ENCODE measurements around the gene ZMIZ2.
"Not testable (repeated sequence)": the region's sequence is repeated elsewhere in the genome, so short reads cannot be mapped to it uniquely, and the experiment has no call there.

The ZMIZ2 gene

DNA sequence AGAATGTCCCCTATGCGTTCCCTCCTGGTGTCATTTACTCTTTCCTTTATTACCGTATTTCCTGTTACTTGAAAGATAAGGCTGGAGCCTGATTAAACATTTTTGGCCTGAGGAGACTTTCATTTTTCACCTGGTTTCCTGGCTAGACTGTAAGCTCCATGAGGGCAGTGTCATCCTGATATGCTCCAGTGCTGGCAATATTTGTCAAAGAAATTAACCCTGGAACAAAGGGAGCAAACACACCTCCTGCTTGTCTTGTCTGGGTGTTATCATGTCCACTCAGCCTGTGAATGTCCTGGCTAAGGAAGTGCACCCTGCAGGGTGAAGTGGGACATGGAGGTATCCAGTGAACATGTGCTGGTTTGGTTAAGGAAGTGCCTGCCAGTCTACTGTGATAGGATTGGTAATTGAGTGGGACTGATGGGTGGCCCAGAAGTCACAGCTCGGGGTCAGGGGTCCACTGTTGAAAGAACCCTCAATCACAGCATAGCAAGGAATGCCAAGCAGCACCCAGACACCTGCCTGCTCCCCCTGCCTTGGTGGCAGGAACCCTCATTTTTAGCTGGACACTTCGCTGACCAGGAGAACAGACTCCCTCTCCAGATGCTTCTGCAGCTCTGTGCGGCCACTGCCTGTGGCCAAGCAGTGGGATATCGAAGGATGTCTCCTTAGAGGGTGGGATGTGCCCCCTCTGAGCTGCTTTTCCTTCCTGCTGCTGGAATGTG lies 26.9 kb downstream of the ZMIZ2 start:
- no peak for DNase-seq

DNA sequence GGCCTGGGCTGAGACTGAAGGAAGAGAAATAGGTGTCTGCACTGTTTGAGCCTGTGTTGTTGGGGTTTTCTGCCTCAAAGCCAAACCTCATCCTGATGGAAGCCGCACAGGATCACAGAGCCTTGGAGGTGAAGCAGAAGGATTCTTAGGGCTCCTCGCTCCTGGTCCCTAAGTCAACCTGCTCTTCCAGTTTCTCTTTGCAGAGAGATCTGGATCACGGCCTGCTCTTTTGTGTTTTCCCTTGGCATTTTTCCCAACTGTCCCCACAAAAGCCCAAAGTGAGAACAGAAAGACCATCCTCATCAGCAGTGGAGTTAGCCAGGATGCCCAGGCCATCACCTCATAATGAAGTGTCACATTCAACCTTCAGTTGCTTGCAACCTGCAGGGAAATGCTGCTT lies 27.6 kb downstream of the ZMIZ2 start:
- no peak for DNase-seq

DNA sequence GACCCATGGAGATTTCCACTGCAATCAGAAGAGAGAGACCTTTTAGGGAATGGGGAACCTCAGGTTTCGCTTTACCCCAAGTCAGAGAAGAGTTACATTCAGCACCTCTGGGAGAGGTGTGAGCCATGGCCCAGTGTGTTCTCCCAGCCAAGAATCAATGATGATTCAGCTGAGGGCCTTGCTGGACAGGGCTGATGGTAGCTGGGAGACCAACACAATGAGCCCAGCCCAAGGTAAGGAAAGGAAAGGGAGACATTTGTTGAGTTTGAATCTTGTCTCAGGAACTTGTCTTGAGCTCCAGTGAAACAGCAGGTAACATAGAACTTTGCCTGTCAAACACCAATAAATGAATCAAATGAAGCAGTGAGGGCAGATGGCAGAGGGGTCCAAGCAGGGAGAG lies 33.8 kb downstream of the ZMIZ2 start:
- no peak for DNase-seq

DNA sequence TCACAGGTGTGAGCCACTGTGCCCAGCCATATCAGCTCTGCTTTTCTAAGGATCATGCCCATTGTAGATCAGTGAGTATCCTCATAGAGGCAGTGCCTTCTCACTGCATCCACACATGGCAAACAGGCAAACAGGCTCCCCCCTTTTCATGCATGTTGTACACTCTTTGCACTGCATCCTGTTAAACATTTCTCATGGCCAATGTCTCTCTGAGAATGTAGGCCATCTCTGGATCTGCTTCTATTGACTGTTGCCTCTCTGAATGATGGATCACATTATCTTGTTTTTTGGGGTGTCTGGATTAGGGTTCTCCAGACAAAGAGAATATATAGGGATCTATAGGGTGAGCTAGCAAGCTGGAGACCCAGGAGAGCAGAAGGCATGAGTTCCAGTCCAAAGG lies 34.8 kb downstream of the ZMIZ2 start:
- no peak for DNase-seq

DNA sequence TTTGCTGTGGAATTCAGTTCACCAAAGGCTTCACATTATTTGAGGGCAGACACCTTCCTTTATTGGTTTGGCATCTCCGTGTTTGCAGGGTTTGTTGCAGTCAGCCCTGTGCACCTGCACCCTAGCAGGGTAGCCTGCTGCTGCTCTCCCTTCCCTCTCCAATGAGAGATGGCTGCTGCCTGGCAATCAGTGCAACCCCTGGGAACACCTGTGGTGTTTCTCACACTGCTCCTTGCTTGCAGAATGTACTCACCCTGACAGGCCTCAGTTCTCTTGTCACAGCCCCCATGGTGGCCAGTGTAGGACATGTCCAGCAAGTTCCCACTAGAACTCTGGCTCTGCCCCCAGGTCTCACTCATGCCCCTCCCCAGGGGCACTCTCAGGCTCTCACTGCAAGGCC lies 35.7 kb downstream of the ZMIZ2 start:
- no peak for DNase-seq

DNA sequence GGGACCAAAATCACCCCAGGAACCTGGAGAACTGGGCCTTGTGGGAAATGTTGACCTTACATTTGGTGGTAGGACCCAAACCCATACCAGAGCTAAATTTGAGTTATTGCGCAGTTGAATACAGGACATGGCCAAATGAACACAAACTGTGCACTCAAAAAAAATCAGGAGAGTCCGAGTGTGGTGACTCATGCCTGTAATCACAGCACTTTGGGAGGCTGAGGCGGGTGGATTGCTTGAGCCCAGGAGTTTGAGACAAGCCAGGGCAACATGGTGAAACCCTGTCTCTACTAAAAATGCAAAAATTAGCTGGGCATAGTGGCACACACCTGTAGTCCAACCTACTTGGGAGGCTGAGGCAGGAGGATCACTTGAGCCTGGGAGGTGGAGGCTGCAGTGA lies 36.6 kb downstream of the ZMIZ2 start:
- DNase-seq, result not testable (repeated sequence)

DNA sequence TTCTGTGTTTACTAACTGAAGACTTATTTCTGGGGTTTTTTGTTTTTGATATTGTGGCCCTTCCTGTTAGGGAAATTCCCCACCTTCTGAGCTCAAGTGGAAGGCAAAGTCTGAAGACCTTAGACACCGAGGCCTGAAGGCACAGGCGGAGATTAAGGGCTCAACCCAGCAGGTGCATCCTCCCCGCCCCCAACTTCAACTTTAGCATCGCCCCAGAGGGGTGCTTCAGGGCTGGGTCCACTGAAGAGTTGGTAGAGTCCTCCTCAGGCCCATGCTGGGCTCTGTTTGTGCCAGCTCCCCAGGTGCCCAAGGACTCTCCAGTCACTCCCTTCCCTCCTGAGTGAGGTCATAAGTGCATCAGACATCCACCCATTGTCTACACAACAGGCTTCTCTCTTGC lies 38.4 kb downstream of the ZMIZ2 start:
- DNase-seq, result no peak

DNA sequence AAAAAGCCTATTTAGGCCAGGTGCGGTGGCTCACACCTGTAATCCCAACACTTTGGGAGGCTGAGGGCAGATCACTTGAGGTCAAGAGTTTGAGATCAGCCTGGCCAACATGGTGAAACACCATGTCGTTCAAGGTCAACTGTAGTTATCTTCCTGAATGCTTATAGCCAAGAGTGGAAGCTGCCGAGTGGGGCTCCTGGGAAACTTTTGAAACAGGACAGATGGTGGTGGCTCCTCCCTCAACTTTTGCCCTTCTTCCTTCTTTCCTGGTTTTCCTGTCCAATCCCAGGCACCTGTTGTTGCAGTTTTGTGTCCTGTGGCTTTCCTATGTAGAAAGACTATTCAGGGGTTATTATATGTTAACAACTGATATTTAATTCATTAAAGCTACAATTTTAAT lies 39.1 kb downstream of the ZMIZ2 start:
- no peak for DNase-seq

DNA sequence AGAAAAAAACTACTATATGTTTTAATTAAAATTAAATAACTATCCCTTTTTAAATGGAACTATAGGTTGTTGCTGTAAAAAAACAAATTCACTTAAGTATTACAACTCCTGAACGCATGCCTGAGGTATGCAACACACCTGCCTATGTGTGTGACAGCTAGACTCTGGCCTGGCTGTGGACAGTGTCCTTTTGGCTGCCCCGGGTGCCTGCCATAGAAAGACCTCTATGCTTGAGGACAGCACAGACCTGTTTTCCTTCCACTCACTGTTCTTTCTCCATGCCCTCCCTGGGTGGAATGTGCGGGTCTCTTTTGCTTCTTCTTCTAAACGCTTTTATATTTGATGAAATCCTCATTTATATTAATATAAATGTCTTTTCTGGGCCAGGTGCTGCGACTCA lies 41.3 kb downstream of the ZMIZ2 start:
- no peak for DNase-seq

DNA sequence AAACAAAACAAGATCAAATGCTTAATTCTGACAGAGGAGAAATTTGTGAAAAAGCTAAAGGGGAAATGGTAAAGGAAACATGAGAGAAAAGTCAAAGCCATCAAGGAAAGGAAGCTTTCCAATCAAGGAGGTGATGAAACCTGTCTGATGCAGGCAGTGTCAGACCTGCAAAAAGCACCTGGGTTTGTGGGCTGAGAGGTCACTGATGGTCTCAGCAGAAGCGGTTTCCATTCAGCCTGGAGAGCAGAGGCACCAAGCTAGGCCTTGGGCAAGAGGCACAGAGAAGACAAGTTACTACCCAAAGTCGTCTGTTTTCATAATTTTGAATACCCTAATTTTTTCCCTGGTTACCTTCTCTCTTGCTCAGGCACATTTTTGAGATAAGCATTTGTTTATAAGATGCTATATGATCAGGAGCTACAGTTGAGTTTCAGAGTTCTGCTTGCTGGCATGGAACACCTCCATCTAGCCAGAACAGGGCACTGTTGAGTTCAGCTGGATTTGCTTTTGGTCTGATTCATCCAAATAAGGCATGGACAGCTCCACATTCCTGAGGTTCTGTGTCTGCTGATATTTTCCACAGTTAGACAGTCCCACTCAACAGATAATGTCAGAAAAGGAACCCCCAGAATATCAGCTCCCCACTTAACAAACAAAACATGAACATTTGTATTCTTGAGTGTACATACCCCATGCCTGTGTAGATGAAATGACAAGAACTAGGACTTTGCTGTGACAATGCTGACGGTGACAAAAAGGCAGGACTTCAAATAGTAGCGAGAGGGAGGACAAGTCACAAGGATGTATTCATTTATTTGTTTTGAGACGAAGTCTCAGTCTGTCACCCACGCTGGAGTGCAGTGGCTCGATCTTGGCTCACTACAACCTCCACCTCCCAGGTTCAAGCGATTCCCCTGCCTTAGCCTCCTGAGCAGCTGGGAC lies 42.9 kb downstream of the ZMIZ2 start:
- no peak for DNase-seq

DNA sequence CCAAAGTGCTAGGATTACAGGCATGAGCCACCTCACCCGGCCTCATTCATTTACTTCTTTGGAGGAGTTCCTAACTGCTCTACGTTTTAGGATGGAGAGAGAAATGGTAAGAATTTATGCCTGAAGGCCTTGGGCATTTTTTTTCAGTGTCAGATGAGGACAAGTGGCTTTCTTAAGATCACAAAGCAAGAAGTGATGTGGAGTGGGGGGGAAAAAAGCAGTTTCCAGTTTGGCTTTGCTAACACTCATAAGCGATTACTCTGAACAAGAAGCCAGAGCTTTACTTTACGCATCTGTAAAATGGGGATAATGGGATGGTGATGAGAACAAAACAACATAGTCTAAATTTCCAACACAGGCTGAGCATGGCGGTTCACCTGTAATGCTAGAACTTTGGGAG lies 45.3 kb downstream of the ZMIZ2 start:
- no peak for DNase-seq

DNA sequence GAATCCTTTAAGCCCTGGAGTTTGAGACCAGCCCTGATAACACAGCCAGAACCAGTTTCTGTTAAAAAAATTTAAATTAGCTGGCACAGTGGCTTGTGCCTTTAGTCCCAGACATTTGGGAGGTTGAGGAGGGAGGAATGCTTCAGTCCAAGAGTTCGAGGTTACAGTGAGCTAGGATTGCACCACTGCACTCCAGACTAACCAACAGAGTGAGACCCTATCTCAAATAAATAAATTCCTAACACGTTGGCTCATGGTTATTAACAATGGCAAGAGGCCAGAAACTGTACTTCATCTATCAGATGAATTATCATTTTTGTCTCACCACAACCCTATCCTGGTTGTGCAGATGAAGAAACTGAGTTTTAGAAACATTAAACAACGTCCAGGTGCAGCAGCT lies 45.7 kb downstream of the ZMIZ2 start:
- DNase-seq, result no peak

DNA sequence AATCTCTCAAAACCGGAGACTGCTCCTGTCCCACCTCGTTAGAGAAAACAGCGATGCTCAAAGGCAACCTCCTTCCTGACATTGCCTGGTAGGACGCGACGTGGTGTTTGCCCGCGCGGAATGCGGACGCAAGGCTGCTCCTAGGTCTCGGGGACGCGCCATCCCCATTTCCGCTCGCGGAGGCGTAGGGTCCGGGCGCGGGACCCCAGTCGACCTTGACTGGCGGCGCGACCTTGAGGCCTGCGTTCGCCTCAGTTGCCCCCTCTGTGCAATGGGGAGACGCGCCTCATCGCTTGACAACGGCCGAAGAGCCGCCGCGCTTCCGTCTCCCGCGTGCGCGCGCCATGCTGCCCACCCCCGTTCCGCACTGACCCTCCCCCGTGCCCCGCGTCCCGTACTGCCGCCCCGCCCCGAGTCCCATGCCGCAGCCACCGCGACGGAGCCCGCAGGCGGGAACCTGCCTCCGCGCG lies 47.4 kb downstream of the ZMIZ2 start:
- DNase-seq, result no peak

DNA sequence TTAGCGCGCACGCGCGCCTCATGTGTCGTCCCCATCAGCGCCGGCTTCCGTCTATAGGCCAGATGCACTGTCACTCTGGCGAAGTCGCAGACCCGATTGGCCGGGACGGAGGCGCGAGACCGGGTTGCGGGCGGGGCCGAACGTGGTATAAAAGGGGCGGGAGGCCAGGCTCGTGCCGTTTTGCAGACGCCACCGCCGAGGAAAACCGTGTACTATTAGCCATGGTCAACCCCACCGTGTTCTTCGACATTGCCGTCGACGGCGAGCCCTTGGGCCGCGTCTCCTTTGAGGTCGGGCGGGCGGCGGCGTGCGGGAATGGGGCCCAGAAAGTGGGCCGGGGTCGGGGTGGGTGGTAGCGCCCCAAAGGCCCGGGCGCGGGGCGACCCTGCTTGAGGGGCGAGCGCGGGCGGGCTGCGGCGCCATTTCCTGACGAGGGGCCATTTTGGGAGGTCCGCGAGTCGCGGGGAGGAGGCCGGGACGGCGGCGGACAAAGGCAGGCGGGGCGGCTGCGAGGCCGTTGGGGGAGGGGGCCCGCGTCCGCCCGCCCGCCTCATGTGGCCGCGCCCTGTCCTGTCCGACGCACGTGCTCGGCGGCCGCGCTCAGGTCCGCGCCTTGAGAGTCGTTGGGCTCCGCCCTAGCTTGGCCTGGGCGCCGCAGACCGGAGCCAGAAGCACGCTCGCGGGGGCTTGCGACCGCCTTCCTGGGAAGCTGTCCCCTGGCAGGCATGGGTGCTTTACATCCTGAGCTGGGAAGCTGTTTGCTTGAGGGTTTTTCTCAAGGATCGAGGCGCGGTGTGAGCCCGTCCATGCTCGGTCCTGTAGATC lies 48.1 kb downstream of the ZMIZ2 start, which contains the start of gene PPIA:
PPIA (plus strand) TSS at position 178 of the 825 bp plus-strand sequence; CDS start at position 222, 44 bp downstream.
- peak; percentile 73 for DNase-seq

DNA sequence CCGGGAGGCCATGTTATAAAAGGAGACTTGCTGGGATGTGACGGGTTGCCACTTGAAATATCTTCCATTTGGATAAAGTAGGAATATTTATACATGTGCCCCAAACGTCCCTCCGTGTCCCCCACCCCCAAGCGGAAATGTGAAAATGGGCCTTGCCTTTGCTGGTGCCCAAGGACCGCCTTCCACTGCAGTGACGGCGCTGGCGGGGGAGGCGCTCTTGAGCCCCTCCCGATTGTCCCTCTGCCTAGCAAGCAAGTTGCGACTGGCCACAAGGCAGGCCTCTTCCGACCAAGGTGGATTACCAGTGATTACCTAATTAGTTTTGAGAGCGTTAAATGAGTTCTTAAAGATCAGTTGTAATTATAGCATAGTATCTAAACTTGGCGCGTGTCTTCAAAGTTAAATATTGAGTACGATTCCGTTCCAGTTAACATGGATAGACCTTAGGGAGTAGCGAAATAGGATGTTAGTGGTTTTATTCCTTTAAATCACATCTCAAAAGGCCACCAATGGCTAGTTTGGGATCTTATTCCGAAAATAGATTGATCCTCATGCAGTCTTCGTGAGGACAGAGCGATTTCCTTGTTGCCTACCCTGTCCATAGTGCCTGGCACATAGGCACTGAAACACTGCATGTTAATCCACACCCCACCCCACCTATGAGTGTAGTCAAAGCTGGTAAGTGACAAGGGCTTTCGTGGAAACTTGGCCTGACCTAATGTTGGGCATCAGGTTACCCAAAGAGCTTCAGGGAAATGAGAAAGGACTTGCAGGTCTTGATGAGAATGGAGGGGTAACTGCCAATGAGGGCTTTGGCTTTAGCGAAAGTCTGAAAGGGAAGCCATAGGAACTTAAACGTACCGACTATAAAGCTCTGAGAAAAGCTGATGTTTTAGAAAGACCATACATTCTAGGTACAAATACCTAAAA lies 48.9 kb downstream of the ZMIZ2 start:
- DNase-seq, result peak; percentile 46

DNA sequence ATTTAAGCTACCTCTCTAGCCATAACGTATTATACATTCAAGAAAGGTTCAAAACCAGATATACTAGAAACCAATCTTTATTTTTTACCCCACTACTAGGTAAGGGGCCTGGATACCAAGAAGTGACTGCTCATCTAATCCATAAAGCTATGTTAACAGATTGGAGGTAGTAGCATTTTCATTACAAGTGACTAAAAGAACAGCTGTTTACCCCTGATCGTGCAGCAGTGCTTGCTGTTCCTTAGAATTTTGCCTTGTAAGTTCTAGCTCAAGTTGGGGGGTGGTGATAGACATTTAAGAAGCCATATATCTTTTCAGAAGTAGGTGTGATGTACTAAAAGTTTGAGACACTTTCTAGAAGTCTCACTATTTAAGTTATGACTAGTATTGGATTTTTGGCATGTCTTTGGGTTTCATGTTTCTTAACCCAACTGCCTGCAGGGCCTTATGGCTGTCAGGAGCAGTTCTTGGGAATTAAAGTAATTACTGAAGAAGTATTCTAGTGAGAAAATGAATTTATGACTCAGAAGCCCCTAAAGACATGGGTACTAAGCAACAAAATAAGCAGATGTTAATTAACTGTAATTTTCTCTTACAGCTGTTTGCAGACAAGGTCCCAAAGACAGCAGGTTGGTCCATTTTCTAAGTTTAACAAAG lies 50.1 kb downstream of the ZMIZ2 start:
- DNase-seq, result no peak

DNA sequence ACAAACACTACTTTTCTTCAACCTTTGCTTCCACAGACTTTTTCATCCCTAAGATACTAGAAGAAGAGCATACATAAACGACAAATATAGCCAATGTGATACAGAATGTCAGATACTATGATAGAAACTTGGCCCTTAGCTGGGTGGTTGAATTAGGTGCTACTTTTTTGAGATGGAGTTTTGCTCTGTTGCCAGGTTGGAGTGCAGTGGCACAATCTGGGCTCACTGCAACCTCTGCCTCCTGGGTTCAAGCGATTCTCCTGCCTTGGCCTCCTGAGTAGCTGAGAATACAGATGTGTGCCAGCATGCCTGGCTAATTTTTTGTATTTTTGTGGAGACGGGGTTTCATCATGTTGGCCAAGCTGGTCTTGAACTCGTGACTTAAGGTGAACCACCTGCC lies 51.3 kb downstream of the ZMIZ2 start:
- no peak for DNase-seq

DNA sequence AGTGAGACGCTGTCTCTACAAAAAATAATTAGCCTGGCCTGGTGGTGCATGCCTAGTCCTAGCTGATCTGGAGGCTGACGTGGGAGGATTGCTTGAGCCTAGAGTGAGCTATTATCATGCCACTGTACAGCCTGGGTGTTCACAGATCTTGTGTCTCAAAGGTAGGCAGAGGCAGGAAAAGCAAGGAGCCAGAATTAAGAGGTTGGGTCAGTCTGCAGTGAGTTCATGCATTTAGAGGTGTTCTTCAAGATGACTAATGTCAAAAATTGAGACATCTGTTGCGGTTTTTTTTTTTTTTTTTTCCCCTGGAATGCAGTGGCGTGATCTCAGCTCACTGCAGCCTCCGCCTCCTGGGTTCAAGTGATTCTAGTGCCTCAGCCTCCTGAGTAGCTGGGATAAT lies 53.2 kb downstream of the ZMIZ2 start:
- DNase-seq, result no peak

DNA sequence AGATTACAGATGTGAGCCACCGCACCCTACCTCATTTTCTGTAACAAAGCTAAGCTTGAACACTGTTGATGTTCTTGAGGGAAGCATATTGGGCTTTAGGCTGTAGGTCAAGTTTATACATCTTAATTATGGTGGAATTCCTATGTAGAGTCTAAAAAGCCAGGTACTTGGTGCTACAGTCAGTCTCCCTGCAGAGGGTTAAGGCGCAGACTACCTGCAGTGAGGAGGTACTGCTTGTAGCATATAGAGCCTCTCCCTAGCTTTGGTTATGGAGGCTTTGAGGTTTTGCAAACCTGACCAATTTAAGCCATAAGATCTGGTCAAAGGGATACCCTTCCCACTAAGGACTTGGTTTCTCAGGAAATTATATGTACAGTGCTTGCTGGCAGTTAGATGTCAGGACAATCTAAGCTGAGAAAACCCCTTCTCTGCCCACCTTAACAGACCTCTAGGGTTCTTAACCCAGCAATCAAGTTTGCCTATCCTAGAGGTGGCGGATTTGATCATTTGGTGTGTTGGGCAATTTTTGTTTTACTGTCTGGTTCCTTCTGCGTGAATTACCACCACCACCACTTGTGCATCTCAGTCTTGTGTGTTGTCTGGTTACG lies 53.9 kb downstream of the ZMIZ2 start:
- DNase-seq, result no peak

DNA sequence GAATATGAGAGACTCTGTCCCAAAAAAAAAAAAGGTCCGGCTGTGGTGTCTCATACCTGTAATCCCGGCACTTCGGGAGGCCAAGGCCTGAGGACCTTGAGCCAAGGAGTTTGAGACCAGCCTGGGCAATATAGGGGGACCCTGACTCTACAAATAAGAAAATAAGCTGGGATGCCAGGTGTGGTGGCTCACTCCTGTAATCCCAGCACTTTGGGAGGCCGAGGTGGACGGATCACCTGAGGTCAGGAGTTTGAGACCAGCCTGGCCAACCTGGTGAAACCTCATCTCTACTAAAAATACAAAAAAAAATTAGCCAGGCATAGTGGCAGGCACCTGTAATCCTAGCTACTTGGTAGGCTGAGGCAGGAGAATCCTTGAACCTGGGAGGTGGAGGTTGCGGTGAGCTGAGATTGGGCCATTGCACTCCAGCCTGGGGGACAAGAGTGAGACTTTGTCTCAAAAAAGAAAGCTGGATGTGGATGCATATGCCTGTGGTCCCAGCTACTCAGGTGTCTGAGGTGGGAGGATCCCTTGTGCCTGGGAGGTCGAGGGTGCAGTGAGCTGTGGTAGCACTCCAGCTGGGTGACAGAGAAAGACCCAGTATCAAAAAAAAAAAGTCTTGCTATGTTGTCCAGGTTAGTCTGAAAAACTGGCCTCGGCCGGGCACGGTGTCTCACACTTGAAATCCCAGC lies 55.3 kb downstream of the ZMIZ2 start:
- DNase-seq, result not testable (repeated sequence)

Data from NCI-H2029 treated with DMSO at 0.1 percent for 48 hours (cell line).